Lower lobe of right lung (tissue), 2 donors: ENCODE measurements around the gene SRGAP3. TPM values are rescaled to one million over a fixed set of nuclear protein-coding genes. Genes with fewer than 3 reads are reported as not detected.

Experiments used
- ATAC-seq, 2 donors: fragments of 200-7000 bp; cut with Tn5 transposase; one replicate each; pipeline ENCODE4 v1.9.1; 2020 to 2022; ENCODE audit warnings: mild to moderate bottlenecking in 2 of 2, moderate library complexity in 2 of 2
- DNase-seq: peaks from one replicate; pipeline ENCODE4 v3.0.0-alpha.2; 2020
- H3K27ac ChIP-seq: fragments of 200-600 bp; one replicate; pipeline ENCODE4 v1.8.0; 2022
- H3K27me3 ChIP-seq: fragments of 200-600 bp; one replicate; pipeline ENCODE4 v1.8.0; 2022; ENCODE audit warnings: low read depth
- H3K36me3 ChIP-seq: fragments of 200-600 bp; one replicate; pipeline ENCODE4 v1.8.0; 2022; ENCODE audit warnings: mild to moderate bottlenecking
- H3K4me1 ChIP-seq: fragments of 200-600 bp; one replicate; pipeline ENCODE4 v1.8.0; 2022
- H3K4me3 ChIP-seq: fragments of 200-600 bp; one replicate; pipeline ENCODE4 v1.8.0; 2022; ENCODE audit warnings: mild to moderate bottlenecking
- H3K9me3 ChIP-seq: fragments of 200-600 bp; one replicate; pipeline ENCODE4 v1.8.0; 2022
- intact Hi-C: fragments of 100-400 bp; cut with DNase I; formaldehyde crosslinking; loops from one replicate; pipeline ENCODE4 v1.11.0; 2022
- total RNA-seq: library from RNA; stranded (reverse); fragmentation: NEBNext Ultra II Directional; extraction: Animal tissue kit (Norgen Biotek cat#: 25700); gene quantifications from one replicate; pipeline ENCODE4 v1.2.1, GENCODE V29; 2021
- TF ChIP-seq, protein P1 (sequence below): fragments of 200-600 bp; IDR thresholded peaks from one replicate; pipeline ENCODE4 v1.8.0; 2022; ENCODE audit warnings: antibody characterized with exemption, mild to moderate bottlenecking
- donor health status: DM: no; HTN: yes; CAD: no; lungs with severe emphysema.

Gene SRGAP3
- total RNA-seq, 1 donor from 2014 or later, result 7.8 TPM

DNA sequence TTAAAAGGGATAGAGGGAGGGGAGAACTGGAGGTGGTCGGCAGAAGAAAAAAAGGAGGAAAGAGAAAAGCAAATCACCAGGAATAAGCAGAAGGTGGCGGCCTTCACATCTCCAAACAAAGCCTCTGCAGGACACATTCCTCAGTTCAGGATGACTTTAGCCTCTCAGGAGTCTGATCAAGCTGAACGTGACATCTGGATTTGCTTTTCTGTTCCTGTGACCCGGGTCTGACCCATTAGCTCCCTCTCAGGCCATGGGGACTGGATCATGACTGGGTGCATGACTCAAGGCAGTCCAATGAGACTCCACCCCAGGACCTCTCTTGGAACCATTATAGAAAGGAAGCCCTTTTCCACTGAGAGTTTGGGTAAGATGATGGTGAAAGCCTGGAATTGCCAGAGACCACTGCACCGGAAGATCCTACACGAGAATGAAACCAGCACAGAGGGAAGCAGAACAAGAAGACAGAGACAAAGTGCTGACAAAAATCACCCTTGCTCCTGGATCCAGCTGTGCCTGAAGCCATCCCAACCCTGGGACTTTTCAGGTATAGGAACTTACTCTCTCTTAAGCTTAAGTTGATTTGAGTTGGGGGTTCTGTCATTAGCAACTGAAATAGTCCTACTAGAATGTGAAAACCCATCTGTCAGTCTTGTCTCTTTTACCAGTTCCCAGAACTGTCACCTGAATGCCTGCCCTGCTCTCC is 240.7 kb downstream of the SRGAP3 start:
- no peak overlapping the region for H3K4me3 ChIP-seq
- no peaks in the 10 kb centered on the region for H3K27me3 ChIP-seq
- no peaks in the 10 kb centered on the region for H3K36me3 ChIP-seq
- no peak overlapping the region for H3K27ac ChIP-seq
- intact Hi-C loops, result no loop called here
- ATAC-seq (no peak), DNase-seq (no peak)
- H3K9me3 ChIP-seq, result no peaks in the 10 kb centered on the region
- TF ChIP-seq, protein P1, sequence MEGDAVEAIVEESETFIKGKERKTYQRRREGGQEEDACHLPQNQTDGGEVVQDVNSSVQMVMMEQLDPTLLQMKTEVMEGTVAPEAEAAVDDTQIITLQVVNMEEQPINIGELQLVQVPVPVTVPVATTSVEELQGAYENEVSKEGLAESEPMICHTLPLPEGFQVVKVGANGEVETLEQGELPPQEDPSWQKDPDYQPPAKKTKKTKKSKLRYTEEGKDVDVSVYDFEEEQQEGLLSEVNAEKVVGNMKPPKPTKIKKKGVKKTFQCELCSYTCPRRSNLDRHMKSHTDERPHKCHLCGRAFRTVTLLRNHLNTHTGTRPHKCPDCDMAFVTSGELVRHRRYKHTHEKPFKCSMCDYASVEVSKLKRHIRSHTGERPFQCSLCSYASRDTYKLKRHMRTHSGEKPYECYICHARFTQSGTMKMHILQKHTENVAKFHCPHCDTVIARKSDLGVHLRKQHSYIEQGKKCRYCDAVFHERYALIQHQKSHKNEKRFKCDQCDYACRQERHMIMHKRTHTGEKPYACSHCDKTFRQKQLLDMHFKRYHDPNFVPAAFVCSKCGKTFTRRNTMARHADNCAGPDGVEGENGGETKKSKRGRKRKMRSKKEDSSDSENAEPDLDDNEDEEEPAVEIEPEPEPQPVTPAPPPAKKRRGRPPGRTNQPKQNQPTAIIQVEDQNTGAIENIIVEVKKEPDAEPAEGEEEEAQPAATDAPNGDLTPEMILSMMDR, result no peak
- H3K4me1 ChIP-seq, result no peaks in the 10 kb centered on the region

DNA sequence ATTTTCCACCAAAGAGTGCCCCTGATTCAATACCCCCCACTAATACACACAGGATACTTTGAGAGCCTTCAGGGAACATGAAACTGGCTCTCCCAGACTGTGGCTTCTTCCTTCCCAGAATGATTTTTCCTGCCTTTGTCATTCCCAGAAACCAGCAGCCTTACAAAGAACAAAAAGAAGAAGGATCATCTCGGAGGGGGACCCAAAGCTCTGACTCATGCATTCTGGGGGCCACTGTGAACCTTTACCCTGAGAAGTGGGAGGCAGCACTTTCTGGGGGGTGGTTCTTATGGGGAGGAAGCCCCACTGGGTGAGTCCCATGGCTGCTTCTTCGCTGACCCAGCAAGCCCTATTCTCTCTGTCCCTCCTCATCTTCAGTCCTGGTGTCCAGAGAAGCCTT is 241.5 kb downstream of the SRGAP3 start:
- intact Hi-C loops, result no loop called here
- H3K4me3 ChIP-seq, result no peak overlapping the region
- DNase-seq (no peak), ATAC-seq (no peak)
- no peaks in the 10 kb centered on the region for H3K27me3 ChIP-seq
- no peaks in the 10 kb centered on the region for H3K9me3 ChIP-seq
- TF ChIP-seq, protein P1, result no peak
- no peaks in the 10 kb centered on the region for H3K4me1 ChIP-seq
- no peaks in the 10 kb centered on the region for H3K36me3 ChIP-seq
- H3K27ac ChIP-seq, result no peak overlapping the region

DNA sequence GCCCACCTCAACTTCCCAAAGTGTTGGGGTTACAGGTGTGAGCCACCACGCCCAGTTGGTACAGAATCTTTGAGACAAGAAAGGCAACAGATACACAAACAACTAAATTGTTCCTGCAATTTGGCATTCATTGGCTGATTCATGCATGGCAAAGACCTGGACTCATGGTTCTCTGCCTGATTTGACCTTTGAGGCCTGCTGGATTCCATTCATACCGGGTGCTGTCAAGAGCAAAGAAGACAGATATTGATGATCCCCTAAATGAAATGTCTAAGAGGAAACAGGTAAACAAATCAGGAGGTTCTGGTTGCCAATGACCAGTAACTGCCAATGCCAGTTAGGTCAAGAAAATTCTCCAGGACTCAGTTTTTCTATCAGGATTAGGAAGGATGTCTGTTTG is 242.2 kb downstream of the SRGAP3 start:
- H3K4me3 ChIP-seq, result no peak overlapping the region
- H3K4me1 ChIP-seq, result no peaks in the 10 kb centered on the region
- ATAC-seq (no peak), DNase-seq (no peak)
- TF ChIP-seq, protein P1, result no peak
- intact Hi-C loops, result no loop called here
- no peak overlapping the region for H3K27ac ChIP-seq
- H3K36me3 ChIP-seq, result no peaks in the 10 kb centered on the region
- no peaks in the 10 kb centered on the region for H3K9me3 ChIP-seq
- no peaks in the 10 kb centered on the region for H3K27me3 ChIP-seq

DNA sequence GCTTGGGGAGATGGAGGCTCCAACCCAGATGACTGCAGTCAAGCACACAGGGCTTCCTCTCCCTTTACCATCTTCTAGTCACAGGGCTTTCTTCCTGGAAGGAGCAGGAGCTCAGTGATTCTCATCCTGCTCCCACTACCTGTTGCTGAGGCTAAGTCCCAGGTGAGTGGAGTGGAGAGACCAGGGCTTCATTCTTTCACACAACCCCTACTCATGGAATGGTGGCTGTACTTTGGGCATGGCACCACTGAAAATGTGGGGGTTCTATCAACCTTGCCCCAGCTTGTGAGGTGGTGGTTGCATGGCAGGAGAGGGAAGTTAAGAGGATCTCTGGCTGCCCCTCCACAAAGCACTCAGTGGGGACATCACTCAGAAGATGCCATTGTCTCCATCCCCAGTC is 249.4 kb downstream of the SRGAP3 start:
- H3K4me1 ChIP-seq, result peaks cover 7% of the 10 kb centered on the region
- intact Hi-C loops, result no loop called here
- no peaks in the 10 kb centered on the region for H3K36me3 ChIP-seq
- TF ChIP-seq, protein P1, result no peak
- DNase-seq (no peak), ATAC-seq (no peak)
- no peak overlapping the region for H3K27ac ChIP-seq
- no peaks in the 10 kb centered on the region for H3K27me3 ChIP-seq
- no peaks in the 10 kb centered on the region for H3K9me3 ChIP-seq
- no peak overlapping the region for H3K4me3 ChIP-seq

DNA sequence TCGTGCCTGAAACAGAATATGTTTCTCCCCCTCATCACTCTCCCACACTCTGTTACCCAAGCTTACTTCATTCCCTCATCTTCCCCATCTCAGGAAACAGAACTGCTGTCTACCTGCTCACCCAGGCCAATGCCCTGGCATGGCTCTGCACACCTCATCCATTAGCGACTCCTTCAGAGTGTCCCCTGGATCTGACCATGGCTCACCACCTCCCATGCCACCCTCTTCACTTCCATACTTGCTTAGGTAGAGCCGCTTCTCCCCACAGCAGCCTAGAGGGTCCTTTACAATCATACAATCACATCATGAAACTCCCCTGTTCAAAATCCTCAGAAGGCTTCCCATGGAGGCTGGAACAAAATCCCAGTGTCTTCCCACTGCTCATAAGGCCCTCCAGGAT is 252.3 kb downstream of the SRGAP3 start:
- no peaks in the 10 kb centered on the region for H3K27me3 ChIP-seq
- intact Hi-C loops, result no loop called here
- H3K9me3 ChIP-seq, result no peaks in the 10 kb centered on the region
- H3K4me3 ChIP-seq, result no peak overlapping the region
- DNase-seq (no peak), ATAC-seq (no peak)
- peaks cover 7% of the 10 kb centered on the region for H3K4me1 ChIP-seq
- TF ChIP-seq, protein P1, result no peak
- H3K27ac ChIP-seq, result no peak overlapping the region
- H3K36me3 ChIP-seq, result no peaks in the 10 kb centered on the region
